Measurements from ENCODE around the gene LHFPL2. TPM values are rescaled to one million over a fixed set of nuclear protein-coding genes. Genes with fewer than 3 reads are reported as not detected.

Gene LHFPL2
- total RNA-seq, 4 donors from 2014 or later: 2.2 to 11.1 (median 6.2) TPM

- H3K9me3 ChIP-seq: no peaks in the 10 kb centered on the region
- no peak for TF ChIP-seq CTCF (IDR thresholded peaks at IDR 0.05)
- no peak for TF ChIP-seq POLR2A (IDR thresholded peaks at IDR 0.05)
- no peak for DNase-seq
- H3K27ac ChIP-seq: no peak overlapping the region
- peaks cover 0 to 18% (median 0%) of the 10 kb centered on the region in 4 donors for H3K27me3 ChIP-seq
- no peaks in the 10 kb centered on the region for H3K36me3 ChIP-seq
- 37 to 49% methylated on average over 6 of the region's 6 CpGs for WGBS, 2 donors
- H3K4me3 ChIP-seq: no peak overlapping the region
- intact Hi-C loops (cut with DNase I): no loop called here
- peaks cover 0 to 26% (median 9%) of the 10 kb centered on the region in 3 donors for H3K4me1 ChIP-seq
Measured at GRCh38 chr5:78653681-78654366, 5.3 kb upstream of the LHFPL2 start.

- H3K9me3 ChIP-seq: no peaks in the 10 kb centered on the region
- no peak for DNase-seq
- no peaks in the 10 kb centered on the region for H3K36me3 ChIP-seq
- WGBS, 2 donors: 75 to 85% methylated on average over 1 to 2 of the region's 2 CpGs
- H3K4me1 ChIP-seq: peaks cover under 1 to 28% (median 9%) of the 10 kb centered on the region in 3 donors
- intact Hi-C loops (cut with DNase I): no loop called here
- TF ChIP-seq CTCF (IDR thresholded peaks at IDR 0.05) (no peak), POLR2A (IDR thresholded peaks at IDR 0.05) (no peak)
- H3K4me3 ChIP-seq: no peak overlapping the region
- peaks cover 0 to 26% (median 0%) of the 10 kb centered on the region in 4 donors for H3K27me3 ChIP-seq
- no peak overlapping the region for H3K27ac ChIP-seq
Measured at GRCh38 chr5:78653031-78653430, 4.5 kb upstream of the LHFPL2 start.

- Histone ChIP-seq H3K27ac (no peak overlapping the region), H3K36me3 (no peaks in the 10 kb centered on the region), H3K9me3 (no peaks in the 10 kb centered on the region), H3K4me3 (no peak overlapping the region), H3K4me1 (peaks cover 4 to 43% (median 17%) of the 10 kb centered on the region in 3 donors), H3K27me3 (peaks cover 0 to 42% (median 2%) of the 10 kb centered on the region in 4 donors)
- DNase-seq: no peak
- TF ChIP-seq CTCF (IDR thresholded peaks at IDR 0.05): no peak
- no peak for TF ChIP-seq POLR2A (IDR thresholded peaks at IDR 0.05)
- WGBS, 2 donors: 81 to 94% methylated on average over 1 to 2 of the region's 2 CpGs
- intact Hi-C loops (cut with DNase I): no loop called here
Measured at GRCh38 chr5:78651468-78651867, 2.9 kb upstream of the LHFPL2 start.

- Histone ChIP-seq H3K27ac (no peak overlapping the region), H3K9me3 (no peaks in the 10 kb centered on the region), H3K36me3 (no peaks in the 10 kb centered on the region), H3K4me3 (no peak overlapping the region), H3K4me1 (peaks cover 4 to 52% (median 17%) of the 10 kb centered on the region in 3 donors), H3K27me3 (peaks cover 0 to 47% (median 2%) of the 10 kb centered on the region in 4 donors)
- TF ChIP-seq CTCF (IDR thresholded peaks at IDR 0.05) (no peak), POLR2A (IDR thresholded peaks at IDR 0.05) (no peak)
- 92 to 100% methylated on average over 1 of the region's 1 CpG for whole genome bisulfite sequencing, 2 donors
- intact Hi-C loops (cut with DNase I): no loop called here
- DNase-seq: no peak
Measured at GRCh38 chr5:78650531-78650930, 2.0 kb upstream of the LHFPL2 start.

GRCh38 chr5:78649861-78650496, 1.4 kb upstream of the LHFPL2 start:
- H3K9me3 ChIP-seq: no peaks in the 10 kb centered on the region
- intact Hi-C loops (cut with DNase I): no loop called here
- H3K4me1 ChIP-seq: peaks cover 4 to 55% (median 17%) of the 10 kb centered on the region in 3 donors
- no peak for DNase-seq
- 91 to 92% methylated on average over 10 of the region's 10 CpGs for WGBS, 2 donors
- H3K4me3 ChIP-seq: no peak overlapping the region
- H3K27ac ChIP-seq: peak overlapping the region in 2 of 4 donors; percentile 91 to 96
- H3K36me3 ChIP-seq: no peaks in the 10 kb centered on the region
- peaks cover 0 to 44% (median 2%) of the 10 kb centered on the region in 4 donors for H3K27me3 ChIP-seq
- TF ChIP-seq CTCF (IDR thresholded peaks at IDR 0.05): no peak
- no peak for TF ChIP-seq POLR2A (IDR thresholded peaks at IDR 0.05)

Measured in esophagus squamous epithelium (tissue), 5 donors.